ENCODE measurements around the gene RADX. TPM values are rescaled to one million over a fixed set of nuclear protein-coding genes. Genes with fewer than 3 reads are reported as not detected.
A peak's percentile ranks its signal among the peaks of the same experiment; 100 is the strongest.

Gene RADX
- 30.8 and 34.8 TPM in 2 replicates for total RNA-seq (2014; rRNA removed; shearing (Covaris generic))
- total RNA-seq (2022), result 34.0 and 35.7 TPM in 2 replicates
- percentile 68 among the genes with signal in this experiment for Bru-seq, nascent RNA
- percentile 61 among the genes with signal in this experiment for BruChase-seq, experiment 1, labeled RNA remaining after a 6-hour chase
- BruChase-seq, experiment 2, labeled RNA remaining after a 2-hour chase, result percentile 62 among the genes with signal in this experiment
- long read RNA-seq, transcript CXorf57-201 (13 exons, 3,607 nt), result minor isoform, 10 of 40 reads
- long read RNA-seq, transcript CXorf57-202 (14 exons, 3,861 nt), result major isoform, 24 of 40 reads
- long read RNA-seq, partial matches to known transcripts, result 5 of 40 reads
- long read RNA-seq, other reads (novel, unspliced or antisense), result 1 of 40 reads

DNA sequence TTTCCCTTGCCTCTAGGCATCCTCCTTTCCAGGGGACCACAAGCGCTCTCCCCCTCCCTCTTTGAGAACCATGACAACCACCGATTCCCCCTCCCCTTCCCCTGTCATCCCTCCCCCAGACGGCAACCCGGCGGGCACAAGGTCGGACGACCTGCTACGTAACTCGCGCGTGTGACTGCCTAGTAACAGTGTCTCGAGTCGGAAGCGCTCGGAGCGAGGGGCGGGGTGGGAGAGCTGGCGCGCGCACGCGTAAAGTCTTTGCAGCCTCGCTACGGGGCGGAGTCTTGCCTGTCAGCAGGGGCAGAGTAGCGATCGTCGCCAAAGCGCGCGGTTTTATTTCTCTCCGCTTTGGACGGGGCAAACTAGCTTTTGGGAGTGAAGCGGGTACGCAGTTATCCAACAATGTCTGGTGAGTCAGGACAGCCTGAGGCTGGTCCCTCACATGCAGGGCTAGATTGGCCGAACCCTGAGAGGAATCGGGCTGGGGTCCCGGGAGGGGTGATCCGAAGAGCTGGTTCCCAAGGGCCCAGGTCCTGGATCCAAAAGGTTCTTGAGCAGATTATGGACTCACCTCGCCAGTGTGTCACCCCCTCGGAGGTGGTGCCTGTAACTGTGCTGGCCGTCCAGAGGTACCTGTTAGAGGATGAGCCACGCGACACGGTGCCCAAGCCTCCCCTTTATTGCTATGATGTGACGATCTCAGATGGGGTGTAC is at the start of gene RADX:
Gene RADX, plus strand, starts transcription at position 300 of the 714 bp plus-strand sequence. Its CDS starts 103 bp downstream, at position 403.
- POLR2A ChIA-PET, result interaction anchor here (1.3 to 1.8 kb wide), 2 partner anchors 8 to 190 kb away, joined by 3 to 12 read pairs; no protein-coding TSS in a partner anchor
- DNase-seq (ENCODE audit: low spot score), result peak; percentile 91

DNA sequence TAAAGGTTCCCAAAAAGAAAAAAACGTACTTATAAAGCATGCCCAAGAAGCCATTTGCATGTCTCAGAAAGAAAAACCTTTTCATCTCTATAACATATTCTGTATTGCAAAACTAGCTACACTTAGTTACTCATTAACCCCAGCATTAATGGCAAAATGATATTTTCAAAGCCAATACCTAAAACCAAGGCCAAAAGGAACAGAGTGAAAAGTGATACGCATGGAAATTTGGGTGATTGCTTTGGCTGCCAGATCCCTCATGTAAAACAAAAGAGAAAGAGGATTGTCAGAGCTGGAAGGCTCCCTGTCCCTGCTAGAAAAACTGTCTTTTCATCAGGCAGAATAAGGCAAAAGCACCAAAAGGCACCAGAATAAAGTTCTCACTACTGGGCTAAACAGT is 46.8 kb upstream of the RADX start:
- no TSS peak for BruUV-seq (replicated peaks)
- Histone ChIP-seq H3K9me2 (ENCODE audit: insufficient read depth, low read length) (no peaks in the 10 kb centered on the region), H2AFZ (ENCODE audit: low read length) (no peak overlapping the region), H3K4me1 (ENCODE audit: insufficient read depth, low read length, poor library complexity, severe bottlenecking) (no peaks in the 10 kb centered on the region), H3K4me3 (ENCODE audit: low read depth, low read length, poor library complexity, severe bottlenecking) (no peak overlapping the region), H3K27ac (ENCODE audit: low read depth, low read length, poor library complexity, severe bottlenecking) (no peak overlapping the region), H3K4me2 (ENCODE audit: low read length) (no peak overlapping the region), H3K79me2 (ENCODE audit: insufficient read depth, low read depth, low read length) (no peaks in the 10 kb centered on the region), H3K9me3 (ENCODE audit: low read length) (no peaks in the 10 kb centered on the region), H3K36me3 (ENCODE audit: insufficient read depth, low read length) (no peaks in the 10 kb centered on the region), H4K20me1 (ENCODE audit: insufficient read depth, low read length) (no peaks in the 10 kb centered on the region)
- POLR2A ChIA-PET, result no interaction called here
- CTCF ChIA-PET (ENCODE audit: unreplicated experiment), result no interaction called here
- TF ChIP-seq CTCF (conservative IDR thresholded peaks at IDR 0.05; ENCODE audit: low read length) (no peak), EZH2phosphoT487 (IDR thresholded peaks at IDR 0.05; ENCODE audit: borderline replicate concordance, low read depth, low read length) (no peak)
- intact Hi-C loops (cut with micrococcal nuclease; ENCODE audit: unreplicated experiment), result no loop called here
- no peak for DNase-seq (ENCODE audit: low spot score)

More for the DNA sequence above, at the start of gene RADX:
- Histone ChIP-seq H3K27ac (ENCODE audit: low read depth, low read length, poor library complexity, severe bottlenecking) (peak within 1 kb of the TSS; percentile 79), H3K79me2 (ENCODE audit: insufficient read depth, low read depth, low read length) (peaks cover 49% of the 10 kb centered on the region), H3K9me3 (ENCODE audit: low read length) (no peaks in the 10 kb centered on the region), H3K4me1 (ENCODE audit: insufficient read depth, low read length, poor library complexity, severe bottlenecking) (peaks cover 18% of the 10 kb centered on the region), H3K36me3 (ENCODE audit: insufficient read depth, low read length) (no peaks in the 10 kb centered on the region), H2AFZ (ENCODE audit: low read length) (peak within 1 kb of the TSS; percentile 93), H4K20me1 (ENCODE audit: insufficient read depth, low read length) (no peaks in the 10 kb centered on the region), H3K4me2 (ENCODE audit: low read length) (peak within 1 kb of the TSS; percentile 76), H3K9me2 (ENCODE audit: insufficient read depth, low read length) (no peaks in the 10 kb centered on the region), H3K4me3 (ENCODE audit: low read depth, low read length, poor library complexity, severe bottlenecking) (peak within 1 kb of the TSS; percentile 89)
- no peak for TF ChIP-seq CTCF (conservative IDR thresholded peaks at IDR 0.05; ENCODE audit: low read length)
- no peak for TF ChIP-seq EZH2phosphoT487 (IDR thresholded peaks at IDR 0.05; ENCODE audit: borderline replicate concordance, low read depth, low read length)
- BruUV-seq (replicated peaks), result TSS peak; percentile 77
- intact Hi-C loops (cut with micrococcal nuclease; ENCODE audit: unreplicated experiment), result loop anchor here (5.0 to 10.0 kb wide), 2 partner anchors 127 to 1480 kb away; partner anchors contain the start of genes ATG4A and PSMD10
- CTCF ChIA-PET (ENCODE audit: unreplicated experiment), result no interaction called here

Measured in OCI-LY7 (cell line).